ENCODE results near the gene TAX1BP1. TPM values are rescaled to one million over a fixed set of nuclear protein-coding genes. Genes with fewer than 3 reads are reported as not detected.

Gene TAX1BP1
- total RNA-seq, 2 experiments from 2014 or later: 71.8 to 81.2 TPM

GRCh38 chr7:27775782-27776181, 35.8 kb downstream of the TAX1BP1 start:
- H3K9me3 Mint-ChIP-seq: no peaks in the 10 kb centered on the region

GRCh38 chr7:27777662-27778061, 37.7 kb downstream of the TAX1BP1 start:
- ATAC-seq (ENCODE audit: low read depth) (no peak), DNase-seq (no peak)
- POLR2A ChIA-PET: no interaction called here
- Mint-ChIP-seq H3K27me3 (no peaks in the 10 kb centered on the region), H3K4me3 (no peak overlapping the region), H3K27ac (no peak overlapping the region), H3K36me3 (peaks cover 7% of the 10 kb centered on the region), H3K4me1 (no peaks in the 10 kb centered on the region), H3K9me3 (no peaks in the 10 kb centered on the region)

More at GRCh38 chr7:27775782-27776181, 35.8 kb downstream of the TAX1BP1 start:
- H3K36me3 Mint-ChIP-seq: peaks cover 18% of the 10 kb centered on the region
- DNase-seq (no peak), ATAC-seq (ENCODE audit: low read depth) (no peak)
- POLR2A ChIA-PET: no interaction called here
- no peak overlapping the region for H3K27ac Mint-ChIP-seq
- H3K4me1 Mint-ChIP-seq: no peaks in the 10 kb centered on the region
- no peak overlapping the region for H3K4me3 Mint-ChIP-seq
- H3K27me3 Mint-ChIP-seq: no peaks in the 10 kb centered on the region

- Mint-ChIP-seq H3K27ac (no peak overlapping the region), H3K9me3 (no peaks in the 10 kb centered on the region), H3K27me3 (no peaks in the 10 kb centered on the region), H3K4me1 (peaks cover 5% of the 10 kb centered on the region), H3K36me3 (peaks cover 3% of the 10 kb centered on the region), H3K4me3 (no peak overlapping the region)
- no peak for ATAC-seq (ENCODE audit: low read depth)
- POLR2A ChIA-PET: no interaction called here
- no peak for DNase-seq
These were observed 39.9 kb downstream of the TAX1BP1 start for GRCh38 chr7:27779873-27780272.

GRCh38 chr7:27781188-27781587, 41.2 kb downstream of the TAX1BP1 start:
- H3K4me3 Mint-ChIP-seq: no peak overlapping the region
- no peak for ATAC-seq (ENCODE audit: low read depth)
- no peaks in the 10 kb centered on the region for H3K27me3 Mint-ChIP-seq
- H3K9me3 Mint-ChIP-seq: no peaks in the 10 kb centered on the region
- H3K36me3 Mint-ChIP-seq: no peaks in the 10 kb centered on the region
- POLR2A ChIA-PET: no interaction called here
- DNase-seq: no peak
- H3K27ac Mint-ChIP-seq: no peak overlapping the region
- peaks cover 5% of the 10 kb centered on the region for H3K4me1 Mint-ChIP-seq

GRCh38 chr7:27782849-27783248, 42.9 kb downstream of the TAX1BP1 start:
- Mint-ChIP-seq H3K9me3 (no peaks in the 10 kb centered on the region), H3K27ac (no peak overlapping the region), H3K27me3 (no peaks in the 10 kb centered on the region), H3K4me1 (peaks cover 5% of the 10 kb centered on the region), H3K4me3 (no peak overlapping the region), H3K36me3 (peaks cover 3% of the 10 kb centered on the region)
- DNase-seq (no peak), ATAC-seq (ENCODE audit: low read depth) (no peak)
- POLR2A ChIA-PET: interaction anchor here (1.2 kb wide), 1 partner anchor 42 kb away, joined by 5 read pairs; no protein-coding TSS in a partner anchor

GRCh38 chr7:27784399-27785053, 44.6 kb downstream of the TAX1BP1 start:
- H3K4me1 Mint-ChIP-seq: peaks cover 5% of the 10 kb centered on the region
- POLR2A ChIA-PET: no interaction called here
- ATAC-seq (ENCODE audit: low read depth) (peak; percentile 30), DNase-seq (no peak)
- peaks cover 3% of the 10 kb centered on the region for H3K36me3 Mint-ChIP-seq
- no peaks in the 10 kb centered on the region for H3K27me3 Mint-ChIP-seq
- no peak overlapping the region for H3K27ac Mint-ChIP-seq
- no peak overlapping the region for H3K4me3 Mint-ChIP-seq
- H3K9me3 Mint-ChIP-seq: no peaks in the 10 kb centered on the region

GRCh38 chr7:27788437-27788836, 48.5 kb downstream of the TAX1BP1 start:
- POLR2A ChIA-PET: no interaction called here
- Mint-ChIP-seq H3K36me3 (peaks cover 7% of the 10 kb centered on the region), H3K4me3 (no peak overlapping the region)

GRCh38 chr7:27793780-27794179, 53.8 kb downstream of the TAX1BP1 start:
- no peak overlapping the region for H3K4me3 Mint-ChIP-seq
- POLR2A ChIA-PET: no interaction called here
- H3K36me3 Mint-ChIP-seq: peaks cover 12% of the 10 kb centered on the region
- ATAC-seq (ENCODE audit: low read depth) (no peak), DNase-seq (no peak)
- no peaks in the 10 kb centered on the region for H3K9me3 Mint-ChIP-seq
- H3K27ac Mint-ChIP-seq: no peak overlapping the region
- no peaks in the 10 kb centered on the region for H3K27me3 Mint-ChIP-seq
- no peaks in the 10 kb centered on the region for H3K4me1 Mint-ChIP-seq

More at GRCh38 chr7:27788437-27788836, 48.5 kb downstream of the TAX1BP1 start:
- DNase-seq: no peak
- Mint-ChIP-seq H3K9me3 (no peaks in the 10 kb centered on the region), H3K27me3 (no peaks in the 10 kb centered on the region), H3K4me1 (peaks cover 3% of the 10 kb centered on the region), H3K27ac (no peak overlapping the region)
- no peak for ATAC-seq (ENCODE audit: low read depth)

- ATAC-seq (ENCODE audit: low read depth): no peak
- Mint-ChIP-seq H3K27ac (no peak overlapping the region), H3K9me3 (no peaks in the 10 kb centered on the region), H3K36me3 (peaks cover 17% of the 10 kb centered on the region), H3K27me3 (no peaks in the 10 kb centered on the region), H3K4me1 (no peaks in the 10 kb centered on the region), H3K4me3 (no peak overlapping the region)
- POLR2A ChIA-PET: no interaction called here
- no peak for DNase-seq
These were observed 56.0 kb downstream of the TAX1BP1 start for GRCh38 chr7:27795977-27796376.

GRCh38 chr7:27799212-27799611, 59.2 kb downstream of the TAX1BP1 start:
- Mint-ChIP-seq H3K4me3 (no peak overlapping the region), H3K9me3 (no peaks in the 10 kb centered on the region), H3K36me3 (peaks cover 24% of the 10 kb centered on the region), H3K27me3 (no peaks in the 10 kb centered on the region), H3K4me1 (peaks cover 2% of the 10 kb centered on the region), H3K27ac (no peak overlapping the region)
- no peak for ATAC-seq (ENCODE audit: low read depth)
- DNase-seq: no peak
- POLR2A ChIA-PET: no interaction called here

GRCh38 chr7:27802999-27803398, 63.0 kb downstream of the TAX1BP1 start:
- Mint-ChIP-seq H3K4me3 (no peak overlapping the region), H3K27me3 (no peaks in the 10 kb centered on the region), H3K9me3 (no peaks in the 10 kb centered on the region), H3K36me3 (peaks cover 22% of the 10 kb centered on the region), H3K4me1 (peaks cover 2% of the 10 kb centered on the region), H3K27ac (no peak overlapping the region)
- POLR2A ChIA-PET: no interaction called here
- no peak for DNase-seq
- no peak for ATAC-seq (ENCODE audit: low read depth)

- ATAC-seq (ENCODE audit: low read depth) (no peak), DNase-seq (no peak)
- peaks cover 19% of the 10 kb centered on the region for H3K36me3 Mint-ChIP-seq
- no peaks in the 10 kb centered on the region for H3K9me3 Mint-ChIP-seq
- H3K4me1 Mint-ChIP-seq: peaks cover 2% of the 10 kb centered on the region
- H3K27me3 Mint-ChIP-seq: no peaks in the 10 kb centered on the region
- H3K27ac Mint-ChIP-seq: no peak overlapping the region
- POLR2A ChIA-PET: no interaction called here
- H3K4me3 Mint-ChIP-seq: no peak overlapping the region
These were observed 64.2 kb downstream of the TAX1BP1 start for GRCh38 chr7:27804139-27804538.

- Mint-ChIP-seq H3K27ac (no peak overlapping the region), H3K27me3 (no peaks in the 10 kb centered on the region), H3K9me3 (no peaks in the 10 kb centered on the region), H3K36me3 (peaks cover 9% of the 10 kb centered on the region), H3K4me1 (no peaks in the 10 kb centered on the region), H3K4me3 (no peak overlapping the region)
- no peak for DNase-seq
- no peak for ATAC-seq (ENCODE audit: low read depth)
- POLR2A ChIA-PET: no interaction called here
These were observed 68.7 kb downstream of the TAX1BP1 start for GRCh38 chr7:27808626-27809025.

GRCh38 chr7:27810186-27810585, 70.2 kb downstream of the TAX1BP1 start:
- DNase-seq: no peak
- H3K4me3 Mint-ChIP-seq: no peak overlapping the region
- ATAC-seq (ENCODE audit: low read depth): no peak
- no peaks in the 10 kb centered on the region for H3K27me3 Mint-ChIP-seq
- H3K27ac Mint-ChIP-seq: no peak overlapping the region
- POLR2A ChIA-PET: no interaction called here
- peaks cover 13% of the 10 kb centered on the region for H3K36me3 Mint-ChIP-seq
- peaks cover 1% of the 10 kb centered on the region for H3K4me1 Mint-ChIP-seq
- no peaks in the 10 kb centered on the region for H3K9me3 Mint-ChIP-seq

- H3K4me3 Mint-ChIP-seq: no peak overlapping the region
- peaks cover 18% of the 10 kb centered on the region for H3K36me3 Mint-ChIP-seq
- peaks cover 1% of the 10 kb centered on the region for H3K4me1 Mint-ChIP-seq
- no peak for ATAC-seq (ENCODE audit: low read depth)
- POLR2A ChIA-PET: no interaction called here
- H3K9me3 Mint-ChIP-seq: no peaks in the 10 kb centered on the region
- H3K27me3 Mint-ChIP-seq: no peaks in the 10 kb centered on the region
- DNase-seq: no peak
- H3K27ac Mint-ChIP-seq: no peak overlapping the region
These were observed 72.7 kb downstream of the TAX1BP1 start for GRCh38 chr7:27812706-27813105.

All from activated naive CD8-positive, alpha-beta T cell treated with anti-CD3 and anti-CD28 coated beads, Interleukin-2, amount 10 ng/mL, durations not matched to agents 7 days and 5 days (primary cell).